ACHN (cell line): ENCODE results near the gene GNB1L.
"Not testable (repeated sequence)": the region's sequence is repeated elsewhere in the genome, so short reads cannot be mapped to it uniquely, and the experiment has no call there.

Experiments
- DNase-seq: peaks from one replicate; pipeline ENCODE4 v3.0.0-alpha.2; 2015
- in situ Hi-C: cut with HindIII; loops from 2 replicates; pipeline ENCODE4 v1.10.0; 2017; ENCODE audit warnings: low sequenced_read_pairs, low pct_ligation_motif_present, low pct_unique_long_range_greater_than_20kb

The GNB1L gene

GRCh38 chr22:19837915-19838314 is 16.8 kb downstream of the GNB1L start:
- no peak for DNase-seq
- in situ Hi-C loops = no loop called here

- in situ Hi-C loops = no loop called here
- no peak for DNase-seq
Observed at GRCh38 chr22:19836512-19836911, 18.2 kb downstream of the GNB1L start.

- no peak for DNase-seq
- in situ Hi-C loops = no loop called here
Observed at GRCh38 chr22:19834599-19834998, 20.1 kb downstream of the GNB1L start.

- DNase-seq, in situ Hi-C loops: not testable (repeated sequence)
Observed at GRCh38 chr22:19833327-19833726, 21.3 kb downstream of the GNB1L start.

- DNase-seq = no peak
Observed at GRCh38 chr22:19832476-19833108, 22.1 kb downstream of the GNB1L start.

GRCh38 chr22:19831979-19832378 is 22.7 kb downstream of the GNB1L start:
- DNase-seq, in situ Hi-C loops: not testable (repeated sequence)

More at GRCh38 chr22:19832476-19833108, 22.1 kb downstream of the GNB1L start:
- in situ Hi-C loops = no loop called here

GRCh38 chr22:19831016-19831415 is 23.7 kb downstream of the GNB1L start:
- DNase-seq = no peak
- in situ Hi-C loops = no loop called here

- DNase-seq = no peak
- in situ Hi-C loops = no loop called here
Observed at GRCh38 chr22:19828035-19828401, 26.7 kb downstream of the GNB1L start.

- in situ Hi-C loops = no loop called here
- no peak for DNase-seq
Observed at GRCh38 chr22:19827341-19828034, 27.2 kb downstream of the GNB1L start.

- in situ Hi-C loops = no loop called here
- no peak for DNase-seq
Observed at GRCh38 chr22:19826619-19826950, 28.1 kb downstream of the GNB1L start.

GRCh38 chr22:19825904-19826618 is 28.6 kb downstream of the GNB1L start:
- no peak for DNase-seq
- in situ Hi-C loops = no loop called here

- in situ Hi-C loops = no loop called here
- no peak for DNase-seq
Observed at GRCh38 chr22:19824926-19825339, 29.7 kb downstream of the GNB1L start.

GRCh38 chr22:19824212-19824925 is 30.3 kb downstream of the GNB1L start:
- in situ Hi-C loops = no loop called here
- DNase-seq = no peak

GRCh38 chr22:19823902-19824211 is 30.8 kb downstream of the GNB1L start:
- in situ Hi-C loops = no loop called here
- DNase-seq = no peak

GRCh38 chr22:19823191-19823901 is 31.3 kb downstream of the GNB1L start:
- in situ Hi-C loops = no loop called here

GRCh38 chr22:19822301-19823117 is 32.2 kb downstream of the GNB1L start:
- in situ Hi-C loops = no loop called here
- DNase-seq = no peak

More at GRCh38 chr22:19823191-19823901, 31.3 kb downstream of the GNB1L start:
- DNase-seq = no peak

- DNase-seq = no peak
- in situ Hi-C loops = no loop called here
Observed at GRCh38 chr22:19821523-19822300, 33.0 kb downstream of the GNB1L start.
